ENCODE results near the gene ATP8A2. TPM values are rescaled to one million over a fixed set of nuclear protein-coding genes. Genes with fewer than 3 reads are reported as not detected.
A peak's percentile ranks its signal among the peaks of the same experiment; 100 is the strongest.

The ATP8A2 gene
- total RNA-seq, 4 donors from 2014 or later = not detected

DNA sequence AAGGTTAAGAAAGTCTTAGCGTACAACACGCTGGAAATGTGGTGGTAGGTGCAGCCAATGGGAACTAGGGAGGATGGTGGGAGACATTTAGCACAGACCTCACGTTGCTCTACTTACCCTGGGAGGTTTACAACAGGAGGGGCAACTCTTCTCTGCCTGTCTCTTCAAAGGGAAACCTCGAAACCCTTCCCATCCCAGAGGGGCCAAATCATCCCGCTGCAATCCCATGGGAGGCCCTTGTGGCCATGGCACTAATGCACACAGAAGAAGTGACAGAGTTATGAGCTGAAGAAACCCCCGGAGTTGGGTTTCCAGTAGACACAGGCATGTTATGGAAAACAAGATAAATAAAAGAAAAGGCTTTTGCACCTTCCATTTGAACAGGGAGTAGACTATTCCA lies 644.4 kb downstream of the ATP8A2 start:
- Histone ChIP-seq H3K4me1 (peaks cover 10 to 31% of the 10 kb centered on the region in 2 donors), H3K9me3 (no peaks in the 10 kb centered on the region), H3K4me3 (no peak overlapping the region), H3K27ac (no peak overlapping the region), H3K36me3 (no peaks in the 10 kb centered on the region), H3K27me3 (no peaks in the 10 kb centered on the region)
- in situ Hi-C loops (cut with MboI; ENCODE audit: low sequenced_read_pairs in 4 of 4) = no loop called here
- TF ChIP-seq, protein P1, sequence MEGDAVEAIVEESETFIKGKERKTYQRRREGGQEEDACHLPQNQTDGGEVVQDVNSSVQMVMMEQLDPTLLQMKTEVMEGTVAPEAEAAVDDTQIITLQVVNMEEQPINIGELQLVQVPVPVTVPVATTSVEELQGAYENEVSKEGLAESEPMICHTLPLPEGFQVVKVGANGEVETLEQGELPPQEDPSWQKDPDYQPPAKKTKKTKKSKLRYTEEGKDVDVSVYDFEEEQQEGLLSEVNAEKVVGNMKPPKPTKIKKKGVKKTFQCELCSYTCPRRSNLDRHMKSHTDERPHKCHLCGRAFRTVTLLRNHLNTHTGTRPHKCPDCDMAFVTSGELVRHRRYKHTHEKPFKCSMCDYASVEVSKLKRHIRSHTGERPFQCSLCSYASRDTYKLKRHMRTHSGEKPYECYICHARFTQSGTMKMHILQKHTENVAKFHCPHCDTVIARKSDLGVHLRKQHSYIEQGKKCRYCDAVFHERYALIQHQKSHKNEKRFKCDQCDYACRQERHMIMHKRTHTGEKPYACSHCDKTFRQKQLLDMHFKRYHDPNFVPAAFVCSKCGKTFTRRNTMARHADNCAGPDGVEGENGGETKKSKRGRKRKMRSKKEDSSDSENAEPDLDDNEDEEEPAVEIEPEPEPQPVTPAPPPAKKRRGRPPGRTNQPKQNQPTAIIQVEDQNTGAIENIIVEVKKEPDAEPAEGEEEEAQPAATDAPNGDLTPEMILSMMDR (IDR thresholded peaks at IDR 0.05 in 4 of 5, conservative IDR thresholded peaks at IDR 0.05 in 1 of 5) = no peak
- no peak for TF ChIP-seq POLR2A (IDR thresholded peaks at IDR 0.05)
- DNase-seq (no peak), ATAC-seq (no peak)
- intact Hi-C loops (cut with DNase I; ENCODE audit: low total_unique reads) = no loop called here

DNA sequence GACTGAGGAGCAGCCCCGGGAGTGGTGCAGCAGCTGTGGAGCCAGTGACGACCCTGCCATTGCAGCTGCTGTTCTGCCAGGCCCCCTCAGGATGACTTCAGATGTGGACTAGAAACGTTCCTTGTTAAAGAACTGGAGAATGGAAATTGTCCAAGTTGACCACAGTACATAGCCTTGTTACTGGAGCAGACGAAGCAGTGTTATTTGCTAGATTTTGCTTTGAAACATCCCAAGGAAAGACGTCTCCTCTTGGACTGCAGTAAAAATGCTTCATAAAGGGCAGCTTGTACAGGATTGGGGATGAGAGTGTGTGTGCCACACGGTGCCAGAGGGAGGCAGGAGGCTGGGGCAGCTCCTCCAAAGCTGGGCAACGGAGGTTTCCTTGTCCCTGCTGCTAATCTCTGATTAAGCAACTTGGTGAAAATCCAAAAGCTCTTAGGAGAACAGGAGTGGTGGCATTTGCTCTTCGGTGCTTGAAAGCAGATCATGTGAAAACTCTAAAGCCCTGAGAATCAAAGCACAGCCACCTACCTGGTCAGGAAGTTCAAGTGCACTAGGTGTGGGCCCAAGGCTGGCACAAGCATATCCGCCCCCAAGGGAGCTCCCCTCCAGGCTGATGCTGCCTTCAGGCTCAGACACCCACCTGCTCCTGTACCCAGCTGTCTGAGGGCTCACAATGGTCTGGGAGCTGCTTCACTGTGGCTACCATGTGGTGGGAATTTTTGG lies 645.6 kb downstream of the ATP8A2 start:
- TF ChIP-seq POLR2A (IDR thresholded peaks at IDR 0.05) = no peak
- TF ChIP-seq, protein P1 (IDR thresholded peaks at IDR 0.05 in 4 of 5, conservative IDR thresholded peaks at IDR 0.05 in 1 of 5) = no peak
- Histone ChIP-seq H3K27me3 (no peaks in the 10 kb centered on the region), H3K36me3 (no peaks in the 10 kb centered on the region), H3K9me3 (no peaks in the 10 kb centered on the region), H3K27ac (peak overlapping the region in 1 of 4 donors; percentile 14), H3K4me1 (peaks cover 22 to 43% of the 10 kb centered on the region in 2 donors), H3K4me3 (no peak overlapping the region)
- DNase-seq = no peak
- ATAC-seq = peak in 1 of 2 donors; percentile 53
- in situ Hi-C loops (cut with MboI; ENCODE audit: low sequenced_read_pairs in 4 of 4) = no loop called here
- intact Hi-C loops (cut with DNase I; ENCODE audit: low total_unique reads) = no loop called here

DNA sequence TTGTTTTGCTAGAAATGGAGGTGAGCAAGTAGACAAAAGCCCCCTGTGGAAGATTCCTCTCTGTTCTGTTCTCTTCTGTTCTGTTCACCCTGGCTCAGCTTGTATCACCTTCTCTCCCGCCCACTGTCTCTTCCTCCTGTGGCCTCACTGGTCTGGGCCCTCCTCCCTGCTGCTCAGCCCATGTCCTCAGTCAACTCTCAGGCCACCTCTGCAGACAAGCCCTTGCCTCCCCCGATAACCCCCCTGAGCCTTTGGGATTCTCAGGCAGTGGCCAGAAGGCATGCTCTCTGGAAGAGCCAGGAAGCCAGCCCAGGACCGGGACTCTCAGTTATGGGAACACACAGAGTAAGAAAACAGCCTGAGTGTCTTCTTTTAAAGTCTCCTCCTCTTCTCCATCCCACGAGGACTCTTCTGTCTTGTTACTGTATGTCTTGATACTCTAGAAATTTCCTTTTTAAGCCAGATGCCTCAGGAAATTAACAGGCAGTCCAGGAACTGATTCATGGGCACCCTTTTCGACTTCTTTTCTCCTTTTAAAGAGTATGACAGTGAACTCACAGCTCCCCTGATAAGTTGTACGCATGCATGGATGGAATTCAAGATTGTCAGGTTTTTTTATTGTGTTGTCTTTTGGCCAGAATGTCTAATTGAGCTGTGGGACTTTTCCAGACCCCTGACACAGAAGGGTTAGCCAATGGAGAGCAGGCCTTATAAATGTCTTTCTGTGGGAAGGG lies 646.3 kb downstream of the ATP8A2 start:
- TF ChIP-seq, protein P1 (IDR thresholded peaks at IDR 0.05 in 4 of 5, conservative IDR thresholded peaks at IDR 0.05 in 1 of 5) = no peak
- TF ChIP-seq POLR2A (IDR thresholded peaks at IDR 0.05) = no peak
- Histone ChIP-seq H3K4me1 (peaks cover 27 to 48% of the 10 kb centered on the region in 2 donors), H3K4me3 (no peak overlapping the region), H3K27me3 (no peaks in the 10 kb centered on the region), H3K27ac (no peak overlapping the region), H3K9me3 (no peaks in the 10 kb centered on the region), H3K36me3 (no peaks in the 10 kb centered on the region)
- in situ Hi-C loops (cut with MboI; ENCODE audit: low sequenced_read_pairs in 4 of 4) = no loop called here
- ATAC-seq (no peak), DNase-seq (no peak)
- intact Hi-C loops (cut with DNase I; ENCODE audit: low total_unique reads) = no loop called here

DNA sequence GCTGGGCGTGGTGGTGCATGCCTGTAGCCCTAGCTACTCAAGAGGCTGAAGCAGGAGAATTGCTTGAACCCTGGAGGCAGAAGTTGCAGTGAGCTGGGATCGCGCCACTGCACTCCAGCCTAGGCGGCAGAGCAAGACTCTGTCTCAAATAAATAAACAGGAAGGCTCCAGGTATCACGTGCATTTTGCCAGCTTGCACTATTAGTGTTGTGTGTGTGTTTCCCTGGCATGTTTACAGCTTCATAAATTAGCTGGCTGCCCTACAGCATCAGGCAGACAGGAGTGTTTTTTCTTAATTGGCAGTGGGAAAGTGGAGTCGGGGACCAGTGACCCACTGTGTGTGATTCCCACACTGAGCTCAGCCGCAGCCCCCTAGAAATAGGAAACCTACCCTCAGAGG lies 647.5 kb downstream of the ATP8A2 start:
- no peak for TF ChIP-seq POLR2A (IDR thresholded peaks at IDR 0.05)
- TF ChIP-seq, protein P1 (IDR thresholded peaks at IDR 0.05 in 4 of 5, conservative IDR thresholded peaks at IDR 0.05 in 1 of 5) = no peak
- H3K36me3 ChIP-seq = no peaks in the 10 kb centered on the region
- intact Hi-C loops (cut with DNase I; ENCODE audit: low total_unique reads) (no loop called here), in situ Hi-C loops (cut with MboI; ENCODE audit: low sequenced_read_pairs in 4 of 4) (no loop called here)
- H3K27me3 ChIP-seq = no peaks in the 10 kb centered on the region
- ATAC-seq (no peak), DNase-seq (no peak)
- no peaks in the 10 kb centered on the region for H3K9me3 ChIP-seq
- H3K4me3 ChIP-seq = no peak overlapping the region
- peak overlapping the region in 1 of 4 donors; percentile 21 for H3K27ac ChIP-seq
- peaks cover 29 to 51% of the 10 kb centered on the region in 2 donors for H3K4me1 ChIP-seq
